ACC112 (cell line): ENCODE data around the gene UTP20.

ENCODE experiments used
- H2AFZ ChIP-seq: fragments of 200-600 bp; sonication (generic); one replicate; pipeline ENCODE4 v1.6.0; 2017; ENCODE audit warnings: antibody characterized with exemption, low read length; ENCODE audit not compliant: unreplicated experiment
- H3K27ac ChIP-seq: fragments of 200-600 bp; sonication (generic); 2 replicates; pipeline ENCODE4 v1.5.1; 2014; ENCODE audit warnings: low read depth, mild to moderate bottlenecking, antibody characterized with exemption, low read length, moderate library complexity
- H3K27me3 ChIP-seq: fragments of 200-600 bp; sonication (generic); 2 replicates; pipeline ENCODE4 v1.6.1; 2014; ENCODE audit warnings: mild to moderate bottlenecking, antibody characterized with exemption, low read length, moderate library complexity, mixed read lengths; ENCODE audit not compliant: insufficient read depth
- H3K36me3 ChIP-seq: fragments of 200-600 bp; sonication (generic); 2 replicates; pipeline ENCODE4 v1.6.1; 2016; ENCODE audit warnings: mild to moderate bottlenecking, antibody characterized with exemption, low read length, moderate library complexity, mixed read lengths; ENCODE audit not compliant: insufficient read depth
- H3K4me1 ChIP-seq: fragments of 200-600 bp; sonication (generic); one replicate; pipeline ENCODE4 v1.6.1; 2016; ENCODE audit warnings: low read length, mixed read lengths; ENCODE audit not compliant: insufficient read depth, unreplicated experiment, control insufficient read depth
- H3K4me3 ChIP-seq: fragments of 200-600 bp; sonication (generic); 2 replicates; pipeline ENCODE4 v1.5.1; 2014; ENCODE audit warnings: mild to moderate bottlenecking, low read depth, low read length
- H3K79me2 ChIP-seq: fragments of 200-600 bp; sonication (generic); one replicate; pipeline ENCODE4 v1.6.0; 2016; ENCODE audit warnings: low read length; ENCODE audit not compliant: control insufficient read depth, unreplicated experiment, insufficient read depth

Gene UTP20

GRCh38 chr12:101280006-101280505, at the start of gene UTP20:
UTP20 (plus strand) TSS chr12:101280105; CDS start chr12:101280283, 178 bp downstream.
- H3K79me2 ChIP-seq = peaks cover 34% of the 10 kb centered on the region
- peaks cover 22% of the 10 kb centered on the region for H3K27me3 ChIP-seq
- H3K4me1 ChIP-seq = no peaks in the 10 kb centered on the region
- peak within 1 kb of the TSS; percentile 36; the same call in 1 of the 2 replicates for H3K27ac ChIP-seq
- H3K4me3 ChIP-seq = peak within 1 kb of the TSS; percentile 100
- H3K36me3 ChIP-seq = peaks cover 7% of the 10 kb centered on the region; the same call in 1 of the 2 replicates
- H2AFZ ChIP-seq = peak within 1 kb of the TSS; percentile 99

GRCh38 chr12:101230547-101230946, 49.4 kb upstream of the UTP20 start:
- Histone ChIP-seq H3K27me3 (0 out of 2 replicates have a peak, but pooled peaks cover under 1% of the 10 kb centered on the region), H3K79me2 (no peaks in the 10 kb centered on the region), H3K4me1 (peaks cover 4% of the 10 kb centered on the region), H3K4me3 (no peak overlapping the region), H3K36me3 (no peaks in the 10 kb centered on the region), H2AFZ (no peak overlapping the region), H3K27ac (no peak overlapping the region)

- no peak overlapping the region for H3K27ac ChIP-seq
- no peaks in the 10 kb centered on the region for H3K27me3 ChIP-seq
- no peaks in the 10 kb centered on the region for H3K36me3 ChIP-seq
- H2AFZ ChIP-seq = no peak overlapping the region
- no peaks in the 10 kb centered on the region for H3K79me2 ChIP-seq
- no peak overlapping the region for H3K4me3 ChIP-seq
- H3K4me1 ChIP-seq = peaks cover 4% of the 10 kb centered on the region
These were observed 48.3 kb upstream of the UTP20 start for GRCh38 chr12:101231636-101232035.

GRCh38 chr12:101235686-101236085, 44.2 kb upstream of the UTP20 start:
- no peak overlapping the region for H3K27ac ChIP-seq
- 0 out of 2 replicates have a peak, but pooled peaks cover 11% of the 10 kb centered on the region for H3K27me3 ChIP-seq
- H3K4me3 ChIP-seq = no peak overlapping the region
- no peaks in the 10 kb centered on the region for H3K36me3 ChIP-seq
- H2AFZ ChIP-seq = no peak overlapping the region
- no peaks in the 10 kb centered on the region for H3K79me2 ChIP-seq
- H3K4me1 ChIP-seq = no peaks in the 10 kb centered on the region

- H3K27ac ChIP-seq = no peak overlapping the region
- H3K36me3 ChIP-seq = no peaks in the 10 kb centered on the region
- 0 out of 2 replicates have a peak, but pooled peaks cover 11% of the 10 kb centered on the region for H3K27me3 ChIP-seq
- H3K4me1 ChIP-seq = no peaks in the 10 kb centered on the region
- no peak overlapping the region for H2AFZ ChIP-seq
- no peak overlapping the region for H3K4me3 ChIP-seq
- H3K79me2 ChIP-seq = no peaks in the 10 kb centered on the region
These were observed 41.6 kb upstream of the UTP20 start for GRCh38 chr12:101238306-101238705.

- Histone ChIP-seq H3K79me2 (no peaks in the 10 kb centered on the region), H3K4me1 (no peaks in the 10 kb centered on the region), H3K27me3 (0 out of 2 replicates have a peak, but pooled peaks cover 11% of the 10 kb centered on the region)
These were observed 41.0 kb upstream of the UTP20 start for GRCh38 chr12:101238800-101239329.

GRCh38 chr12:101243074-101243473, 36.8 kb upstream of the UTP20 start:
- Histone ChIP-seq H2AFZ (no peak overlapping the region), H3K27ac (no peak overlapping the region), H3K36me3 (no peaks in the 10 kb centered on the region), H3K4me3 (no peak overlapping the region), H3K27me3 (0 out of 2 replicates have a peak, but pooled peaks cover 5% of the 10 kb centered on the region), H3K79me2 (no peaks in the 10 kb centered on the region), H3K4me1 (no peaks in the 10 kb centered on the region)

More at GRCh38 chr12:101238800-101239329, 41.0 kb upstream of the UTP20 start:
- no peak overlapping the region for H3K27ac ChIP-seq
- no peak overlapping the region for H2AFZ ChIP-seq
- H3K4me3 ChIP-seq = no peak overlapping the region
- H3K36me3 ChIP-seq = no peaks in the 10 kb centered on the region

- H3K4me1 ChIP-seq = no peaks in the 10 kb centered on the region
- no peaks in the 10 kb centered on the region for H3K79me2 ChIP-seq
- peaks cover 10% of the 10 kb centered on the region; the same call in 1 of the 2 replicates for H3K27me3 ChIP-seq
- H3K36me3 ChIP-seq = no peaks in the 10 kb centered on the region
- H2AFZ ChIP-seq = no peak overlapping the region
- no peak overlapping the region for H3K4me3 ChIP-seq
- no peak overlapping the region for H3K27ac ChIP-seq
These were observed 36.3 kb upstream of the UTP20 start for GRCh38 chr12:101243616-101244015.

GRCh38 chr12:101256266-101256665, 23.6 kb upstream of the UTP20 start:
- Histone ChIP-seq H3K27me3 (peaks cover 19% of the 10 kb centered on the region), H2AFZ (no peak overlapping the region), H3K27ac (no peak overlapping the region), H3K4me3 (no peak overlapping the region), H3K79me2 (no peaks in the 10 kb centered on the region), H3K36me3 (no peaks in the 10 kb centered on the region), H3K4me1 (no peaks in the 10 kb centered on the region)

GRCh38 chr12:101257357-101257756, 22.5 kb upstream of the UTP20 start:
- Histone ChIP-seq H3K79me2 (no peaks in the 10 kb centered on the region), H3K27ac (no peak overlapping the region), H3K4me3 (no peak overlapping the region), H3K27me3 (peaks cover 19% of the 10 kb centered on the region), H2AFZ (no peak overlapping the region), H3K36me3 (no peaks in the 10 kb centered on the region), H3K4me1 (no peaks in the 10 kb centered on the region)

- no peaks in the 10 kb centered on the region for H3K79me2 ChIP-seq
- no peak overlapping the region for H3K4me3 ChIP-seq
- H3K27ac ChIP-seq = no peak overlapping the region
- peaks cover 53% of the 10 kb centered on the region for H3K27me3 ChIP-seq
- H3K36me3 ChIP-seq = no peaks in the 10 kb centered on the region
- no peaks in the 10 kb centered on the region for H3K4me1 ChIP-seq
- H2AFZ ChIP-seq = no peak overlapping the region
These were observed 12.8 kb upstream of the UTP20 start for GRCh38 chr12:101267111-101267510.
